ENCODE data around the gene AUTS2. TPM values are rescaled to one million over a fixed set of nuclear protein-coding genes. Genes with fewer than 3 reads are reported as not detected.

The AUTS2 gene
- total RNA-seq, 6 experiments from 2014 or later: 10.4 to 32.0 (median 19.3) TPM

DNA sequence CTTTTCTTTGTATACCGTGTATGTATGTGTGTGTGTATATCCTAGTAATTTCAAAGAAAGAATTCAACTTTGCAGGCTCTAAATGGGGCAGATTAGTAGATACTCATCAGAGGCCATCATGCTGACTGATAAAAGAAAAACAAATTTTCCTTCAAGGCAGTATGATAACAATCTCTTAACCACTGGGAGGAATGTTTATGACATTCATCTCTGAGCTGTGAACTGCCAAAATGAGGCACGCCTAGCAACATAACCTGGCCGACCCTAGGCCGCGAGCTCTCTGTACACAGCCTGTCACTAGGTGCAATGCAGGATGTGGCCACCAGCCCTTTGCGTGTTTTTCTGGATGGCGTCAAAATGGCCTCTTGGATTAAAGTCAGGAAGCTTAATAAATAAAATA is 1190.0 kb downstream of the AUTS2 start:
- no peaks in the 10 kb centered on the region for H3K9me3 ChIP-seq
- 89% methylated on average over 6 of the region's 7 CpGs for WGBS (ENCODE audit: insufficient coverage, low coverage, low lambda C conversion rate, missing lambda C conversion rate)
- H3K4me1 ChIP-seq: no peaks in the 10 kb centered on the region
- peaks cover 0 to 57% (median 19%) of the 10 kb centered on the region in 4 donors for H3K36me3 ChIP-seq
- no peak for TF ChIP-seq POLR2A (IDR thresholded peaks at IDR 0.05)
- TF ChIP-seq CTCF (IDR thresholded peaks at IDR 0.05): no peak
- no peaks in the 10 kb centered on the region for H3K27me3 ChIP-seq
- no peak overlapping the region for H3K27ac ChIP-seq
- intact Hi-C loops (cut with DNase I): no loop called here
- no peak for DNase-seq
- ATAC-seq: no peak
- H3K4me3 ChIP-seq: no peak overlapping the region

- no peaks in the 10 kb centered on the region for H3K4me1 ChIP-seq
- H3K4me3 ChIP-seq: no peak overlapping the region
- H3K27ac ChIP-seq: no peak overlapping the region
- intact Hi-C loops (cut with DNase I): no loop called here
- no peaks in the 10 kb centered on the region for H3K9me3 ChIP-seq
- 98% methylated on average over 14 of the region's 43 CpGs for WGBS (ENCODE audit: insufficient coverage, low coverage, low lambda C conversion rate, missing lambda C conversion rate)
- H3K36me3 ChIP-seq: peaks cover 0 to 44% (median 19%) of the 10 kb centered on the region in 4 donors
- no peak for TF ChIP-seq POLR2A (IDR thresholded peaks at IDR 0.05)
- TF ChIP-seq CTCF (IDR thresholded peaks at IDR 0.05): no peak
- no peaks in the 10 kb centered on the region for H3K27me3 ChIP-seq
- DNase-seq (no peak), ATAC-seq (peak in 1 of 4 donors; percentile 26)
Observed at GRCh38 chr7:70789481-70790214, 1191.4 kb downstream of the AUTS2 start.

DNA sequence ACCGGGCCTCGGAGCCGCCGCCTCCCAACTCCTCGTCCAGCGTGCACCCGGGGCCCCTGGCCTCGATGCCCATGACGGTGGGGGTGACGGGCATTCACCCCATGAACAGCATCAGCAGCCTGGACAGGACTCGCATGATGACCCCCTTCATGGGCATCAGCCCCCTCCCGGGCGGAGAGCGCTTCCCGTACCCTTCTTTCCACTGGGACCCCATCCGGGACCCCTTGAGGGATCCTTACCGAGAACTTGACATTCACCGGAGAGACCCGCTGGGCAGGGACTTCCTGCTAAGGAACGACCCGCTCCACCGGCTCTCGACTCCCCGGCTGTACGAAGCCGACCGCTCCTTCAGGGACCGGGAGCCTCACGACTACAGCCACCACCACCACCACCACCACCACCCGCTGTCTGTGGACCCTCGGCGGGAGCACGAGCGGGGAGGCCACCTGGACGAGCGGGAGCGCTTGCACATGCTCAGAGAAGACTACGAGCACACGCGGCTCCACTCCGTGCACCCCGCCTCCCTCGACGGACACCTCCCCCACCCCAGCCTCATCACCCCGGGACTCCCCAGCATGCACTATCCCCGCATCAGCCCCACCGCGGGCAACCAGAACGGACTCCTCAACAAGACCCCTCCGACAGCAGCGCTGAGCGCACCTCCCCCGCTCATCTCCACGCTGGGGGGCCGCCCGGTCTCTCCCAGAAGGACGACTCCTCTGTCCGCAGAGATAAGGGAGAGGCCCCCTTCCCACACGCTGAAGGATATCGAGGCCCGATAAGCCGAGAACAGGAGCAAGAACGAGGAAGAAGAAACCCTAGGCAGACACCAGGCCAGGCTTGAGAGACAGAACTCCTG is 1192.2 kb downstream of the AUTS2 start:
- intact Hi-C loops (cut with DNase I): no loop called here
- no peak overlapping the region for H3K4me3 ChIP-seq
- H3K27me3 ChIP-seq: no peaks in the 10 kb centered on the region
- TF ChIP-seq CTCF (IDR thresholded peaks at IDR 0.05): no peak
- no peak for TF ChIP-seq POLR2A (IDR thresholded peaks at IDR 0.05)
- ATAC-seq (peak in 1 of 4 donors; percentile 21), DNase-seq (no peak)
- H3K27ac ChIP-seq: no peak overlapping the region
- peaks cover 0 to 36% (median 14%) of the 10 kb centered on the region in 4 donors for H3K36me3 ChIP-seq
- no peaks in the 10 kb centered on the region for H3K9me3 ChIP-seq
- H3K4me1 ChIP-seq: no peaks in the 10 kb centered on the region
- 92% methylated on average over 19 of the region's 63 CpGs for WGBS (ENCODE audit: insufficient coverage, low coverage, low lambda C conversion rate, missing lambda C conversion rate)

DNA sequence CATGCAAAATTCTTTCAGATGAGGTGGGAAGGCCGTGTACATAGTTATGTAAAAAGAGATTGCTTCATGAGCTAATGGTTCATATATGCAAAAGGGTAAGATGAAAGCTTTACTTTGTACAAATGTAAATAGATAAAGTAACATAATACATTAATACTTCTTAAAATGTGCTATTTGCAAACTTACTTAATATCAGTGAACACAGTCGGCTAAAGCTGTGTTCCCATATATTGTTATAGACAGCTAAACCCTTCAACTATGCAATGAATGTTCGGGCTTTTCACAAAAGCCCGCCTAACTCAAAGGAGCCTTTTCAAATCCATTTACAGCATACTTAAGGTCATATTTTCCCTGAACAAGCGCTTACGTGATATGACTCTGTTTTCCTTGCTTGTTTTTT is 1193.1 kb downstream of the AUTS2 start:
- 76% methylated on average over 6 of the region's 6 CpGs for WGBS (ENCODE audit: insufficient coverage, low coverage, low lambda C conversion rate, missing lambda C conversion rate)
- no peak overlapping the region for H3K27ac ChIP-seq
- intact Hi-C loops (cut with DNase I): no loop called here
- no peaks in the 10 kb centered on the region for H3K4me1 ChIP-seq
- no peak for TF ChIP-seq CTCF (IDR thresholded peaks at IDR 0.05)
- no peak for TF ChIP-seq POLR2A (IDR thresholded peaks at IDR 0.05)
- DNase-seq (no peak), ATAC-seq (no peak)
- peaks cover 0 to 27% (median 9%) of the 10 kb centered on the region in 4 donors for H3K36me3 ChIP-seq
- H3K9me3 ChIP-seq: no peaks in the 10 kb centered on the region
- H3K27me3 ChIP-seq: no peaks in the 10 kb centered on the region
- H3K4me3 ChIP-seq: no peak overlapping the region
